ENCODE results near the gene SLX9. TPM values are rescaled to one million over a fixed set of nuclear protein-coding genes. Genes with fewer than 3 reads are reported as not detected.

The SLX9 gene
- total and polyA plus RNA-seq, 2 experiments from 2014 or later: 25.6 to 35.8 TPM

DNA sequence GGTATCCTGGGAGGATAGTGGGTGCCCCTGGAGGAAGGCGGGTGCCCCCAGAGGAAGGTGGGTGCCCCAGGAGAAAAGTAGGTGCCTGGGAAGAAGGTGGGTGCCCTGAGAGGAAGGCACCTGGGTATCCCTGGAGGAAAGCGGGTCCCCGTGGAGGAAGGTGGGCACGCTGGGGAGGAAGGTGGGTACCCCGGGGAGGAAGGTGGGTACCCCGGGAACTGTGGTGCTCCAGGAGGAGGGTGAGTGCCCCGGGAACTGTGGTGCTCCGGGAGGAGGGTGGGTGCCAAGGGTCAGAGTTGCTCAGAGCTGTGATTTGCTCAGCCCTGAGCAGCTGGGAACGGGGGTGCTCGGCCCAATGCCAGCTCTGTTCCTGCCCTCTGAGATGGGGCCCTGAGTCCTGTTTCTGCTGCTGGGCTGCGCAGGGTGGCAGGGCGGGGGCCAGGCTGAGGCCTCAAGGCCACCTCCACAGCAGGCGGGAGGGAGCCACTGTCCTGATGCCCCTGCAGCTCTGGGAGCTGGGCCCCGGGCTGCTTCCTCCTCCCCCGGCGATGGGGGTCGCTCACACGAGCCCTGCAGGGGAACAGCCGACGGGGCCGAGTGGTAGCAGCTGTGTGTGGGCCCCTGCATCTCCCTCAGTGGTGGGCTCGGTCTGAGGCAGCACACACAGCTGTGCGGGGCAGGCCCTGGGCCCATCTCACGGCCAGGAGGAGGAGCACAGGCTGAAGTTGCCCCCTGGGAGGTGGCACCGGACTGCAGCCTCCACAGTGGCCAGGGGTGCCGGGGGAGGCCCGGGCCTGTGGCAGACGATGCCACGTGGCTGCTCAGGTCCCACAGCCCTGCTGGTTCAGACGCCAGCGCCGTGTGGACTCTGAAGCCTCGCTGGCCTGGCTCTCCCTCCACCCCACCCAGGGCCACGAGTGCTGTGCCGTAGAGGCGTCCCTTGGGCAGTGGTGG lies 57.4 kb downstream of the SLX9 start:
- Histone ChIP-seq H3K4me3 (no peak overlapping the region), H3K4me2 (ENCODE audit: unreplicated experiment) (no peak overlapping the region), H4K20me1 (ENCODE audit: insufficient read depth) (no peaks in the 10 kb centered on the region), H3K27ac (no peak overlapping the region), H2AFZ (no peak overlapping the region), H3K9me2 (ENCODE audit: insufficient read depth) (no peaks in the 10 kb centered on the region), H3F3A (ENCODE audit: insufficient read depth) (no peaks in the 10 kb centered on the region), H3K4me1 (ENCODE audit: insufficient read depth) (peaks cover 4% of the 10 kb centered on the region; the same call in 1 of the 2 replicates), H3K36me3 (ENCODE audit: low read depth) (no peaks in the 10 kb centered on the region), H3K9me3 (ENCODE audit: low read depth) (no peaks in the 10 kb centered on the region), H3K9ac (no peak overlapping the region), H3K27me3 (replicated peaks; ENCODE audit: insufficient read depth) (no peaks in the 10 kb centered on the region), H3K79me2 (ENCODE audit: insufficient read depth) (no peaks in the 10 kb centered on the region)
- in situ Hi-C loops (cut with MboI): no loop called here
- no peak for TF ChIP-seq EZH2phosphoT487 (IDR thresholded peaks at IDR 0.05; ENCODE audit: insufficient read depth, low read depth)
- TF ChIP-seq EZH2 (IDR thresholded peaks at IDR 0.05; ENCODE audit: insufficient read depth, poor library complexity, severe bottlenecking): no peak
- 84 to 89% methylated on average over 19 to 31 of the region's 36 CpGs for WGBS, 2 experiments (ENCODE audit: low coverage in 1 of 2, low lambda C conversion rate in 2 of 2, missing lambda C conversion rate in 2 of 2)
- DNase-seq: no peak

DNA sequence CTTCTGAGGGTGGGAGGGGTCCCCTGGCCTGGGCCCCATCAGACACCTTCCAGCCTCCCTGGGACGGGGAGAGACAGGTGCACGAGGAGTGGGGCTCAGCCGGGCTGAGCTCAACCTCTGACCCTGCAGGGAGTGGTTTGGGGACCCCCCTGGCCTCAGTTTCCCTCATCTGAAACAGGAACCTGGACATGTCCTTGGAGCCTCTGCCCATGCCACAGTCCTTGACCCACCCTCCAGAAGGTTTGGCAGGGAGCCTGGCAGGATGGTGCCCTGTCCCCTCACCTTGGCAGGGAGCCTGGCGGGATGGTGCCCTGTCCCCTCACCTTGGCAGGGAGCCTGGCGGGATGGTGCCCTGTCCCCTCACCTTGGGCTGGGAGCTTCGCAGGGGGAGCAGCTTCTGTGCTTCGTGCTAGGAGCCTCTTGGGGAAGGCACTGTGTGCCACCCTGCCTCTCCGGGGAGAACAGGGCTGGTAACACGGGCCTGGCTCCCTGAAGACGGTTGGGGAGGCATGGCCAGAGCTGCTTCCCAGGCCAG lies 58.3 kb downstream of the SLX9 start:
- no peaks in the 10 kb centered on the region for H3K9me2 ChIP-seq (ENCODE audit: insufficient read depth)
- no peaks in the 10 kb centered on the region for H3K9me3 ChIP-seq (ENCODE audit: low read depth)
- no peaks in the 10 kb centered on the region for H3K27me3 ChIP-seq (replicated peaks; ENCODE audit: insufficient read depth)
- H2AFZ ChIP-seq: no peak overlapping the region
- H3K4me3 ChIP-seq: no peak overlapping the region
- H3K36me3 ChIP-seq (ENCODE audit: low read depth): no peaks in the 10 kb centered on the region
- no peak overlapping the region for H3K9ac ChIP-seq
- H3K4me1 ChIP-seq (ENCODE audit: insufficient read depth): peaks cover 4% of the 10 kb centered on the region; the same call in 1 of the 2 replicates
- no peak overlapping the region for H3K27ac ChIP-seq
- DNase-seq: no peak
- no peaks in the 10 kb centered on the region for H4K20me1 ChIP-seq (ENCODE audit: insufficient read depth)
- H3K4me2 ChIP-seq (ENCODE audit: unreplicated experiment): no peak overlapping the region
- no peaks in the 10 kb centered on the region for H3K79me2 ChIP-seq (ENCODE audit: insufficient read depth)
- no peak for TF ChIP-seq EZH2phosphoT487 (IDR thresholded peaks at IDR 0.05; ENCODE audit: insufficient read depth, low read depth)
- in situ Hi-C loops (cut with MboI): no loop called here
- no peaks in the 10 kb centered on the region for H3F3A ChIP-seq (ENCODE audit: insufficient read depth)
- WGBS, 2 experiments (ENCODE audit: low coverage in 1 of 2, low lambda C conversion rate in 2 of 2, missing lambda C conversion rate in 2 of 2): 82 to 84% methylated on average over 10 of the region's 10 CpGs

GRCh38 chr21:44998621-44999427 lies 59.0 kb downstream of the SLX9 start:
- Histone ChIP-seq H3K9ac (no peak overlapping the region), H3K9me2 (ENCODE audit: insufficient read depth) (no peaks in the 10 kb centered on the region), H3K27me3 (replicated peaks; ENCODE audit: insufficient read depth) (no peaks in the 10 kb centered on the region), H3K9me3 (ENCODE audit: low read depth) (no peaks in the 10 kb centered on the region), H3K4me3 (no peak overlapping the region), H3F3A (ENCODE audit: insufficient read depth) (no peaks in the 10 kb centered on the region), H3K79me2 (ENCODE audit: insufficient read depth) (no peaks in the 10 kb centered on the region), H3K4me1 (ENCODE audit: insufficient read depth) (peaks cover 4% of the 10 kb centered on the region; the same call in 1 of the 2 replicates), H2AFZ (no peak overlapping the region), H3K27ac (no peak overlapping the region), H3K4me2 (ENCODE audit: unreplicated experiment) (no peak overlapping the region), H3K36me3 (ENCODE audit: low read depth) (no peaks in the 10 kb centered on the region), H4K20me1 (ENCODE audit: insufficient read depth) (no peaks in the 10 kb centered on the region)
- in situ Hi-C loops (cut with MboI): no loop called here
- WGBS, 2 experiments (ENCODE audit: low coverage in 1 of 2, low lambda C conversion rate in 2 of 2, missing lambda C conversion rate in 2 of 2): 89 to 92% methylated on average over 29 to 32 of the region's 32 CpGs
- DNase-seq: no peak
- TF ChIP-seq EZH2phosphoT487 (IDR thresholded peaks at IDR 0.05; ENCODE audit: insufficient read depth, low read depth) (no peak), EZH2 (IDR thresholded peaks at IDR 0.05; ENCODE audit: insufficient read depth, poor library complexity, severe bottlenecking) (no peak)

DNA sequence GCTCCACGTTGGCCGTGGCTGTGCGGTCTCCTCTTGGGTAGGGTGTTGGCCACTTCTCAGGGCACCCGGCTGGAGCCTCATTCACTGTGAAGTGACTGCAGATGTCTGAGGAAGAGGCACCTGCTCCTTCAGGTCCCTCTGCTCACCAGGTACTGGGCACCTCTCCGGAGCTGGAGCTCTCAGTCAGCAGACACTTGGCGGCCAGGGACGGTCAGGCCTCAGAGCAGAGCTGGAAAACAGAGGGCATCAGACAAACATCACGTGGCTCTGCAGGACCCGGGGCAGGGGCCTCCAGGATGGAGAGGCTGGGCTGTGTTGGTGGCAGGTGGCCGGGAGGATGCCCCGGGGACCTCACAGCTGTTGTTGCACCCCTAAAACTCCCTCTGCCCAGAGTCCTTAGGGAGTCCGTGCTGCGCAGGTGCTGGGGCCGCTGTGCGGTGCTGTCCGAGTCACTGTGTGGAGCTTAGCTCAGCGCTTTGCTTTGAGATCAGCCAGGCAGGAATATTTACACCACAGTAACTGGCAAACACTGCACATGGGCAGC lies 59.7 kb downstream of the SLX9 start:
- no peaks in the 10 kb centered on the region for H3K9me2 ChIP-seq (ENCODE audit: insufficient read depth)
- H3K79me2 ChIP-seq (ENCODE audit: insufficient read depth): no peaks in the 10 kb centered on the region
- H3K36me3 ChIP-seq (ENCODE audit: low read depth): no peaks in the 10 kb centered on the region
- DNase-seq: no peak
- no peak overlapping the region for H3K27ac ChIP-seq
- 88 to 90% methylated on average over 16 to 17 of the region's 17 CpGs for WGBS, 2 experiments (ENCODE audit: low coverage in 1 of 2, low lambda C conversion rate in 2 of 2, missing lambda C conversion rate in 2 of 2)
- in situ Hi-C loops (cut with MboI): no loop called here
- H3K4me3 ChIP-seq: no peak overlapping the region
- H3F3A ChIP-seq (ENCODE audit: insufficient read depth): no peaks in the 10 kb centered on the region
- TF ChIP-seq EZH2phosphoT487 (IDR thresholded peaks at IDR 0.05; ENCODE audit: insufficient read depth, low read depth): no peak
- TF ChIP-seq EZH2 (IDR thresholded peaks at IDR 0.05; ENCODE audit: insufficient read depth, poor library complexity, severe bottlenecking): no peak
- H3K27me3 ChIP-seq (replicated peaks; ENCODE audit: insufficient read depth): no peaks in the 10 kb centered on the region
- peaks cover 4% of the 10 kb centered on the region; the same call in 1 of the 2 replicates for H3K4me1 ChIP-seq (ENCODE audit: insufficient read depth)
- no peaks in the 10 kb centered on the region for H3K9me3 ChIP-seq (ENCODE audit: low read depth)
- H2AFZ ChIP-seq: no peak overlapping the region
- H3K4me2 ChIP-seq (ENCODE audit: unreplicated experiment): no peak overlapping the region
- H4K20me1 ChIP-seq (ENCODE audit: insufficient read depth): no peaks in the 10 kb centered on the region
- no peak overlapping the region for H3K9ac ChIP-seq

Data from GM23248 (cell line).